K562 (cell line): ENCODE results near the gene SLC5A4. TPM values are rescaled to one million over a fixed set of nuclear protein-coding genes. Genes with fewer than 3 reads are reported as not detected.

Experiments
- ATAC-seq: fragments of 200-7000 bp; cut with Tn5 transposase; 3 replicates; pipeline ENCODE4 v1.9.1; 2020; ENCODE audit warnings: moderate library complexity
- BruUV-seq: library from RNA; stranded (reverse); fragments of 400-500 nt; replicated peaks from 2 replicates; lab custom pipeline; 2021; lab: Mats Ljungman, UMichigan
- CTCF ChIA-PET: fragments of 300-600 bp; formaldehyde crosslinking; extraction: SDS; loops from one replicate; lab custom pipeline; 2021; ENCODE audit warnings: low intra/inter-chr PET ratio; lab: Yijun Ruan, JAX
- POLR2A ChIA-PET: fragments of 300-600, 350-650 bp; sonication (Branson Sonifier 250); formaldehyde crosslinking; extraction: SDS; loops from one replicate; lab custom pipeline; 2021; ENCODE audit warnings: antibody characterized with exemption, inconsistent platforms; lab: Yijun Ruan, JAX
- DNase-seq, 4 experiments: peaks; one replicate each; pipeline versions ENCODE4 v3.0.0 to v3.0.0-alpha.2; 2011 to 2018; ENCODE audit warnings: low spot score in 3 of 4, mixed read lengths in 3 of 4; ENCODE audit errors: extremely low read depth in 1 of 4
- FAIRE-seq: peaks from 2 replicates; lab custom pipeline; 2011; peaks lifted over from hg19 to GRCh38; lab: Jason Lieb, UNC
- H2AFZ ChIP-seq: 2 replicates; pipeline ENCODE4 v1.6.0; 2011; ENCODE audit warnings: low read depth, low read length, control low read depth, inconsistent platforms
- H3K27ac ChIP-seq: fragments of 200-600 bp; 3 replicates; pipeline ENCODE4 v1.8.0; 2011; ENCODE audit warnings: low read depth, mild to moderate bottlenecking, control low read depth, inconsistent platforms, low read length, moderate library complexity, mixed read lengths; ENCODE audit errors: extremely low read depth
- H3K27me3 ChIP-seq, 2 experiments: fragments of 300-600 bp in 1 of 2; 2 replicates in 1 of 2; 3 replicates in 1 of 2; pipeline versions ENCODE4 v1.6.0 to v1.8.0; 2011; ENCODE audit warnings: inconsistent platforms in 2 of 2, low read length in 2 of 2, mild to moderate bottlenecking in 1 of 2, mixed read lengths in 1 of 2, moderate library complexity in 1 of 2; ENCODE audit not compliant: control insufficient read depth in 2 of 2, insufficient read depth in 2 of 2
- H3K36me3 ChIP-seq: fragments of 300-600 bp; 3 replicates; pipeline ENCODE4 v1.8.0; 2011; ENCODE audit warnings: mild to moderate bottlenecking, low read length, inconsistent platforms; ENCODE audit not compliant: control insufficient read depth, insufficient read depth
- H3K4me1 ChIP-seq, 2 experiments: fragments of 200-600 bp in 1 of 2; replicated peaks in 1 of 2; 2 replicates in 1 of 2; 3 replicates in 1 of 2; pipeline versions ENCODE4 v1.5.1 to v1.8.0; 2011; ENCODE audit warnings: inconsistent platforms in 2 of 2, low read length in 2 of 2, mild to moderate bottlenecking in 1 of 2, mixed read lengths in 1 of 2, moderate library complexity in 1 of 2; ENCODE audit not compliant: control insufficient read depth in 2 of 2, insufficient read depth in 2 of 2
- H3K4me2 ChIP-seq: 2 replicates; pipeline ENCODE4 v1.6.1; 2011; ENCODE audit warnings: low read length, control low read depth, inconsistent platforms, mixed read lengths; ENCODE audit not compliant: insufficient read depth
- H3K4me3 ChIP-seq: fragments of 200-600 bp; sonication (generic), shearing (Covaris generic); 2 replicates; pipeline ENCODE4 v1.5.1; 2016; ENCODE audit warnings: control low read depth, inconsistent platforms
- H3K79me2 ChIP-seq: fragments of 200-600 bp; 3 replicates; pipeline ENCODE4 v1.8.0; 2011; ENCODE audit warnings: low read length, inconsistent platforms; ENCODE audit not compliant: control insufficient read depth, insufficient read depth
- H3K9ac ChIP-seq, 2 experiments: 2 replicates each; pipeline versions ENCODE4 v1.6.0 to v1.6.1; 2011; ENCODE audit warnings: low read depth in 2 of 2, low read length in 2 of 2, control low read depth in 1 of 2, inconsistent platforms in 1 of 2, mild to moderate bottlenecking in 1 of 2, mixed read lengths in 1 of 2; ENCODE audit not compliant: insufficient read depth in 1 of 2
- H3K9me1 ChIP-seq: one replicate; pipeline ENCODE4 v1.6.0; 2011; ENCODE audit warnings: inconsistent platforms, mild to moderate bottlenecking, low read length, moderate library complexity; ENCODE audit not compliant: control insufficient read depth, insufficient read depth
- H3K9me3 ChIP-seq: replicated peaks from 2 replicates; pipeline ENCODE4 v1.5.1; 2011; ENCODE audit warnings: low read depth, low read length, inconsistent platforms; ENCODE audit not compliant: control insufficient read depth, insufficient read depth
- H4K20me1 ChIP-seq: replicated peaks from 2 replicates; pipeline ENCODE4 v1.6.1; 2011; ENCODE audit warnings: low read length, inconsistent platforms, mixed read lengths; ENCODE audit not compliant: control insufficient read depth, insufficient read depth
- BRF2 ChIP-seq: IDR thresholded peaks from 3 replicates; pipeline ENCODE4 v1.6.1; 2011; ENCODE audit warnings: borderline replicate concordance, mild to moderate bottlenecking; ENCODE audit not compliant: insufficient read length, insufficient read depth
- EWSR1 ChIP-seq: fragments of 450-650 bp; IDR thresholded peaks from 2 replicates; pipeline ENCODE4 v1.6.1; 2018; ENCODE audit warnings: borderline replicate concordance, mild to moderate bottlenecking, low read depth, moderate library complexity; ENCODE audit not compliant: partially characterized antibody
- NFE2L1 ChIP-seq: fragments of 450-650 bp; IDR thresholded peaks from 2 replicates; pipeline ENCODE4 v1.6.1; 2016; ENCODE audit warnings: missing genetic modification characterization, low read depth, mild to moderate bottlenecking, missing compliant biosample characterization, moderate library complexity, borderline replicate concordance
- NFXL1 ChIP-seq: fragments of 450-650 bp; formaldehyde crosslinking; IDR thresholded peaks from 2 replicates; pipeline ENCODE4 v1.4.0; 2021; ENCODE audit warnings: mild to moderate bottlenecking
- POLR2AphosphoS5 ChIP-seq: IDR thresholded peaks from 2 replicates; pipeline ENCODE4 v1.6.1; 2011; ENCODE audit warnings: mild to moderate bottlenecking, low read depth, low read length, moderate library complexity; ENCODE audit not compliant: control insufficient read depth, insufficient read depth
- POU5F1 ChIP-seq: fragments of 150-350 bp; IDR thresholded peaks from 2 replicates; pipeline ENCODE4 v1.6.1; 2014; ENCODE audit warnings: borderline replicate concordance, low read length, low read depth, mild to moderate bottlenecking; ENCODE audit not compliant: partially characterized antibody
- PRPF4 ChIP-seq: fragments of 200-400 bp; formaldehyde crosslinking; IDR thresholded peaks from one replicate; pipeline ENCODE4 v1.6.1; 2017; ENCODE audit warnings: low read length, low read depth, mild to moderate bottlenecking; ENCODE audit not compliant: insufficient read depth, poor library complexity, severe bottlenecking
- RBM14 ChIP-seq: fragments of 200-400 bp; formaldehyde crosslinking; IDR thresholded peaks from 2 replicates; pipeline ENCODE4 v1.6.1; 2018; ENCODE audit warnings: low read depth, mild to moderate bottlenecking, low read length, moderate library complexity, borderline replicate concordance; ENCODE audit not compliant: insufficient read depth
- SMARCB1 ChIP-seq: IDR thresholded peaks from 2 replicates; pipeline ENCODE4 v1.6.1; 2011; ENCODE audit warnings: improper control_type of control experiment, low read depth; ENCODE audit not compliant: insufficient read length
- ZNF24 ChIP-seq: fragments of 450-650 bp; IDR thresholded peaks from 2 replicates; pipeline ENCODE4 v1.6.1; 2016
- ZNF318 ChIP-seq, 2 experiments: fragments of 450-650 bp; IDR thresholded peaks; 2 replicates each; pipeline ENCODE4 v1.6.1; 2016; ENCODE audit warnings: mild to moderate bottlenecking in 2 of 2, borderline replicate concordance in 1 of 2, low read depth in 1 of 2, moderate library complexity in 1 of 2
- WGBS: fragments of 100-300 bp; shearing (Covaris generic); methylation state at CpG from one replicate; pipeline ENCODE4 v1.1.6; 2016; ENCODE audit warnings: low coverage, mixed read lengths; ENCODE audit not compliant: insufficient coverage; ENCODE audit errors: missing lambda C conversion rate; 5-methylcytosine and 5-hydroxymethylcytosine counted together
- in situ Hi-C: fragments of 300-500 bp; cut with MboI; formaldehyde crosslinking; loops from 4 replicates; pipeline ENCODE4 v1.15.0; 2018; ENCODE audit warnings: inconsistent platforms, mixed read lengths
- intact Hi-C: fragments of 100-400 bp; cut with micrococcal nuclease; formaldehyde crosslinking; loops from 2 replicates; pipeline ENCODE4 v1.14.2; 2022
- polyA plus RNA-seq, 8 experiments: library from polyadenylated mRNA; depleted of rRNA in 4 of 8; stranded (reverse) in 5 of 8; unstranded in 3 of 8; fragments of >200 nt; fragmentation: Nextera tagmentation in 2 of 8; fragmentation: Illumina TruSeq in 1 of 8; extraction: Ambion mirVana in 2 of 8; extraction: Trizol in 1 of 8; gene quantifications; 2 replicates each; pipeline versions ENCODE4 v1.2.1 to v1.2.3, GENCODE V29; 2011 to 2014; ENCODE audit warnings: inconsistent platforms in 1 of 8, missing spikeins in 1 of 8
- total RNA-seq, 7 experiments: library from RNA; depleted of rRNA in 6 of 7; stranded (reverse); fragments of >200 nt in 6 of 7; fragmentation: Illumina TruSeq in 2 of 7; extraction: Trizol in 2 of 7; gene quantifications; 2 replicates each; pipeline versions ENCODE4 v1.2.1 to v1.2.3, GENCODE V29; 2011 to 2021; ENCODE audit warnings: low replicate concordance in 1 of 7

Gene SLC5A4
- total and polyA plus RNA-seq, 9 of the 15 experiments (the other 6 are each of a cell fraction or from before 2014, with no cell fraction given) = not detected

- H3K9ac ChIP-seq = no peak overlapping the region
- H3K79me2 ChIP-seq = no peaks in the 10 kb centered on the region
- H3K4me1 ChIP-seq = no peaks in the 10 kb centered on the region; a peak in 1 of 5 replicates
- in situ Hi-C loops (no loop called here), intact Hi-C loops (no loop called here)
- ChIA-PET CTCF (no interaction called here), POLR2A (no interaction called here)
- BruUV-seq = no TSS peak
- H3K4me2 ChIP-seq = no peak overlapping the region
- H3K27me3 ChIP-seq = peaks cover 20 to 40% of the 10 kb centered on the region in 2 experiments; a peak in 4 of 5 replicates
- no peaks in the 10 kb centered on the region for H4K20me1 ChIP-seq
- FAIRE-seq (no peak), DNase-seq (no peak), ATAC-seq (no peak)
- no peaks in the 10 kb centered on the region for H3K36me3 ChIP-seq
- 2% methylated on average over 10 of the region's 25 CpGs for whole genome bisulfite sequencing
- H3K9me3 ChIP-seq = no peaks in the 10 kb centered on the region
- H3K9me1 ChIP-seq = peaks cover 3% of the 10 kb centered on the region
- no peak overlapping the region for H2AFZ ChIP-seq
- H3K4me3 ChIP-seq = no peak overlapping the region
- no peak overlapping the region for H3K27ac ChIP-seq
- no peak for TF ChIP-seq ZNF318 (IDR thresholded peaks at IDR 0.05; ENCODE audit: borderline replicate concordance in 1 of 2, low read depth in 1 of 2)
- TF ChIP-seq EWSR1 = no peak
- no peak for TF ChIP-seq BRF2
- no peak for TF ChIP-seq POLR2AphosphoS5
- no peak for TF ChIP-seq NFE2L1 (tag)
- no peak for TF ChIP-seq POU5F1
- no peak for TF ChIP-seq ZNF24
- TF ChIP-seq RBM14 = no peak
- TF ChIP-seq NFXL1 = no peak
- no peak for TF ChIP-seq SMARCB1
- no peak for TF ChIP-seq PRPF4
Observed at GRCh38 chr22:32270641-32271369, 15.7 kb upstream of the SLC5A4 start.
